ENCODE measurements around the gene MLF1. TPM values are rescaled to one million over a fixed set of nuclear protein-coding genes. Genes with fewer than 3 reads are reported as not detected.
A peak's percentile ranks its signal among the peaks of the same experiment; 100 is the strongest.

The MLF1 gene
- total RNA-seq, 1 experiment from 2014 or later, result 6.0 TPM

- DNase-seq (ENCODE audit: low spot score), result no peak
These were observed 3.7 kb downstream of the MLF1 start for GRCh38 chr3:158574646-158575045.

- DNase-seq (ENCODE audit: low spot score), result no peak
These were observed 19.2 kb downstream of the MLF1 start for GRCh38 chr3:158590223-158590622.

GRCh38 chr3:158600787-158601186, 29.8 kb downstream of the MLF1 start:
- DNase-seq (ENCODE audit: low spot score), result no peak

- no peak for DNase-seq (ENCODE audit: low spot score)
These were observed 31.2 kb downstream of the MLF1 start for GRCh38 chr3:158602227-158602626.

- DNase-seq (ENCODE audit: low spot score), result no peak
These were observed 47.2 kb downstream of the MLF1 start for GRCh38 chr3:158617982-158618875.

- DNase-seq (ENCODE audit: low spot score), result no peak
These were observed 54.9 kb downstream of the MLF1 start for GRCh38 chr3:158625881-158626280.

- no peak for DNase-seq (ENCODE audit: low spot score)
These were observed 61.0 kb downstream of the MLF1 start for GRCh38 chr3:158631981-158632380.

- no peak for DNase-seq (ENCODE audit: low spot score)
These were observed 69.7 kb downstream of the MLF1 start for GRCh38 chr3:158640646-158641045.

GRCh38 chr3:158642005-158642404, 71.0 kb downstream of the MLF1 start:
- DNase-seq (ENCODE audit: low spot score), result no peak

- no peak for DNase-seq (ENCODE audit: low spot score)
These were observed 71.6 kb downstream of the MLF1 start for GRCh38 chr3:158642474-158643210.

GRCh38 chr3:158644345-158644908, 73.4 kb downstream of the MLF1 start, which contains the start of gene GFM1:
TSS of gene GFM1 (plus strand) at chr3:158644527. CDS start at chr3:158644635, 108 bp downstream.
- DNase-seq (ENCODE audit: low spot score), result peak; percentile 98

GRCh38 chr3:158649791-158650190, 78.8 kb downstream of the MLF1 start:
- DNase-seq (ENCODE audit: low spot score), result no peak

GRCh38 chr3:158651192-158651591, 80.2 kb downstream of the MLF1 start:
- DNase-seq (ENCODE audit: low spot score), result no peak

GRCh38 chr3:158652463-158652862, 81.5 kb downstream of the MLF1 start:
- DNase-seq (ENCODE audit: low spot score), result no peak

Small RNA genes within 50 kb of the gene (small RNA-seq; reads per million reads assigned to genes)
- gene AC025033.1, result not detected

Other genes with a start within 250 kb of the MLF1 start
- gene GFM1, start 73.3 kb downstream of the MLF1 start, total RNA-seq (2014; rRNA removed; shearing (Covaris generic)), result 28.2 and 30.9 TPM in 2 replicates
- 13.0 and 14.2 TPM in 2 replicates for gene LXN, start 101.5 kb downstream of the MLF1 start, total RNA-seq (2014; rRNA removed; shearing (Covaris generic))
- 79.2 and 102 TPM in 2 replicates for gene RARRES1, start 161.3 kb downstream of the MLF1 start, total RNA-seq (2014; rRNA removed; shearing (Covaris generic))
- gene MFSD1, start 230.9 kb downstream of the MLF1 start, total RNA-seq (2014; rRNA removed; shearing (Covaris generic)), result 25.1 and 34.1 TPM in 2 replicates